ACC112 (cell line): ENCODE data around the gene FIG4.

Experiments used
- H2AFZ ChIP-seq: fragments of 200-600 bp; sonication (generic); one replicate; pipeline ENCODE4 v1.6.0; 2017; ENCODE audit warnings: antibody characterized with exemption, low read length; ENCODE audit not compliant: unreplicated experiment
- H3K27ac ChIP-seq: fragments of 200-600 bp; sonication (generic); 2 replicates; pipeline ENCODE4 v1.5.1; 2014; ENCODE audit warnings: low read depth, mild to moderate bottlenecking, antibody characterized with exemption, low read length, moderate library complexity
- H3K27me3 ChIP-seq: fragments of 200-600 bp; sonication (generic); 2 replicates; pipeline ENCODE4 v1.6.1; 2014; ENCODE audit warnings: mild to moderate bottlenecking, antibody characterized with exemption, low read length, moderate library complexity, mixed read lengths; ENCODE audit not compliant: insufficient read depth
- H3K36me3 ChIP-seq: fragments of 200-600 bp; sonication (generic); 2 replicates; pipeline ENCODE4 v1.6.1; 2016; ENCODE audit warnings: mild to moderate bottlenecking, antibody characterized with exemption, low read length, moderate library complexity, mixed read lengths; ENCODE audit not compliant: insufficient read depth
- H3K4me1 ChIP-seq: fragments of 200-600 bp; sonication (generic); one replicate; pipeline ENCODE4 v1.6.1; 2016; ENCODE audit warnings: low read length, mixed read lengths; ENCODE audit not compliant: insufficient read depth, unreplicated experiment, control insufficient read depth
- H3K4me3 ChIP-seq: fragments of 200-600 bp; sonication (generic); 2 replicates; pipeline ENCODE4 v1.5.1; 2014; ENCODE audit warnings: mild to moderate bottlenecking, low read depth, low read length
- H3K79me2 ChIP-seq: fragments of 200-600 bp; sonication (generic); one replicate; pipeline ENCODE4 v1.6.0; 2016; ENCODE audit warnings: low read length; ENCODE audit not compliant: control insufficient read depth, unreplicated experiment, insufficient read depth

The FIG4 gene

DNA sequence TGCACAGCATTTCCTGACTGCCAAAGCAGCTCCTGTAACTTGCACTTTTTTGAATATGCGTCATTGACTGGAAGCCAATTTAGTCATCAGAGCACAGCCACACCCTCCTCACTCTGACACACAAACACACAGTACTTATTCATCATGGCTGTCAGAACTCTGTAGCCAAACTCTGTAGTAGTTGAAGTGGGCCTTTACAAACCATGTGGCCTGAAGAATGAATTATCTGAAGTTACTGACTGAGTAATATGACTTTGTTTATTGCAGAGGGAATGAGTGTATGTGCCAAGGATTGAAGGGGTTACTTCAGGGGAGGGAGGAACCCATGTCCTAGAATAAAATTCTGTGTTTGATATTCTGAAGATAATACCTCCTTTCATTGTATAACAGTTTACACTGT, 102.7 kb downstream of the FIG4 start:
- H3K79me2 ChIP-seq, result no peaks in the 10 kb centered on the region
- no peaks in the 10 kb centered on the region for H3K27me3 ChIP-seq
- H2AFZ ChIP-seq, result peak overlapping the region; percentile 19
- H3K4me1 ChIP-seq, result peaks cover 66% of the 10 kb centered on the region
- H3K36me3 ChIP-seq, result no peaks in the 10 kb centered on the region
- H3K27ac ChIP-seq, result peak overlapping the region; percentile 99
- peak overlapping the region; percentile 42; the same call in 1 of the 2 replicates for H3K4me3 ChIP-seq

DNA sequence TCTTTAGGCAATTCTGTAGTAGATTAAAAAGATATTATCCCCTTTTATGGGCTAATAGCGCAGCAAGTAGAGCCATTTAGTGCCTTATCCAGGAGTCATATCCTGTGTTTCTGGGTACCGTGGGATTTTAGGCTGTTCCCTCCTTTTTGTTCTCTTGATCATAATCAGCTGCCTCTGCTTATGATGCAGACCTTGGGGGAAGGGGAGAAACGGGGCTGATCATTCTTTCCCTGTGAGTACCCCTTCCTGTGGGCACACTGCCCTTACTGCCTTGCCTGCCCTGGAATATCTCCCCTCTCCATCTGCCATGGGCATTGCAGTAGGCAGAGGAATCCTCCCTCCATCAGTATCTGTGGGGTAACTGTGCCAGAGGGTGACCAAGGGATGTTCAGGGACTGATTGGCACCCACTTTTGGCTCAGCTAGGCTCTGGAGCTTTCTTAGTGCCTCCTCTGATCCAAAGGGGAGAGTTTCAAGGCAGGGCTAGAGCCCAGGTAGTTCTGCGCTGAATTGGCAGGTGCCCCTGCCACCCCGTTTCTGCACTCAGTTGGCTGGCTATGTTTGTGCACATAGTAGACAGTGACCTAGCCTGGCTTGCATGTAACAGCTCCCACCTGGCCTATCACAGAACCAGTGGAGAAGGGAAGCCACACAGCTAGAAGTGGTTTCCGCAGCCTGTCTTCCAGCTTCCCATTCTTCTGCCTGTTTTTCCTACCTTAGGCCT, 103.3 kb downstream of the FIG4 start:
- Histone ChIP-seq H3K27ac (peak overlapping the region; percentile 99), H3K36me3 (no peaks in the 10 kb centered on the region), H3K27me3 (no peaks in the 10 kb centered on the region), H3K4me1 (peaks cover 71% of the 10 kb centered on the region), H2AFZ (peak overlapping the region; percentile 19), H3K79me2 (no peaks in the 10 kb centered on the region), H3K4me3 (peak overlapping the region; percentile 42; the same call in 1 of the 2 replicates)

DNA sequence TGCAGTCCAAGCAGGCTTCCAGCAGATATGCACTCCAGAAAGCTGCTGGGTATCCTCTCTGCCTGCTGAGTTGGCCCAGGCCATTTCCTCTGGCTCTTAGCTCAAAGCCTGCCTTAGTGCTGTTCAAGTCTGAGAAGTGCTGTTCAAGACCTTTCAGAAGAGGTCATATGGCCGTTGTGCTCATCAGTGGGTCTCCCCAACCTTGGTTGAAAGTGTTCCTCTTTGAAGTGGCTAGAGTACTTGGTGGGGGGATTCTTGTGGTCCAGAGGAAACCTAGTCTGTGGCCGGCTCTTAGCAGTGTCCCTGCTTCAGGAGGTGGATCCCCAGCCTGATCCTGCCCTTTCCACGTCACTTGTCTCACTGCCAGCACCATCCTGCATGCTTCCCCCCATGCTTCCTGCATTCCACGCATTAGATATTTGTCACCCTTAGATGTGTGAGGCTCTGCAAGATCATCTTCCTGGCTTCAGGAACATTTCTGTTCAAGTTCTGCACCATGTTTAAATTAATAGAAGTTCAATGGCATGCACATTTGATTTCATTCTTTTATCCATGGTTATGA, 105.0 kb downstream of the FIG4 start:
- no peak overlapping the region for H2AFZ ChIP-seq
- H3K79me2 ChIP-seq, result no peaks in the 10 kb centered on the region
- no peaks in the 10 kb centered on the region for H3K36me3 ChIP-seq
- H3K27me3 ChIP-seq, result no peaks in the 10 kb centered on the region
- H3K4me1 ChIP-seq, result peaks cover 62% of the 10 kb centered on the region
- H3K4me3 ChIP-seq, result no peak overlapping the region
- H3K27ac ChIP-seq, result no peak overlapping the region

DNA sequence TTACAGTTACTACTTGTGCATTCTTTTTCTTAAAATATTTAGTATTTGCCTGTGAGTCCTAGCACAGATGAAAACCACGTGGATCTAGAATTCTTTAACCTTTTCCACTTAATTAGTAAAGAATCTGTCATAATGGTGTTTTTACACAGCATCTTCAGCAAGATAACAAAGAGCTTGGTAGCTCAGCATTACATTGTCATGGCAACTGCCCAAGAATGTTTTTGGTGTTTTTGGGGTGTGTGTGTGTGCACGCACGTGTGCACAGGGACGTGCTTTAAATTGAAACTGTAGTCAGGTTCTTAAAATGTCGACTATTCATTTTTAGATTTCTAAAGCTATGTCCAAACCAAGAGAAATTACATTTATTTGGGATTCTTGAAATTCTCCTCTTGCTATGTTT, 108.0 kb downstream of the FIG4 start:
- no peaks in the 10 kb centered on the region for H3K79me2 ChIP-seq
- peaks cover 43% of the 10 kb centered on the region for H3K4me1 ChIP-seq
- H3K27me3 ChIP-seq, result no peaks in the 10 kb centered on the region
- H3K27ac ChIP-seq, result no peak overlapping the region
- no peak overlapping the region for H2AFZ ChIP-seq
- H3K36me3 ChIP-seq, result no peaks in the 10 kb centered on the region
- H3K4me3 ChIP-seq, result no peak overlapping the region

DNA sequence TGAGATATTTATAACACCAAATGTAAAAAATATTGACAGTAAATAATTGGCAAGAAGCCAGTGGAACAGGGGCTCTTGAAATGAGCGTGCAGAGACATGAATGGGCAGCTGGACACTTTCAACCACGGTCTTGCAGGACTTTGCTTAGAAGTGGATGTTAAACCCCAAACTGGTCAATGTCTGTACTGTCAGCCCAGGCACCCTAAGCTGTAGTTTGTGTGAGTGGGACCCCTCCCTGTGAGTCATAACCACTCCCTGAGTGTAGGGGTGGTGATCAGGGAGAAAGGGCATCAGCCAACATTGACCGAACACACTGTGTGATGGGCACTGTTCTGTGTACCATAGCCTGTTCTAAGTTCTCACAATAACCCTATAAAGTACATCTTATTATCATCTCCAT, 108.6 kb downstream of the FIG4 start:
- H2AFZ ChIP-seq, result no peak overlapping the region
- no peak overlapping the region for H3K27ac ChIP-seq
- no peaks in the 10 kb centered on the region for H3K27me3 ChIP-seq
- H3K4me1 ChIP-seq, result peaks cover 37% of the 10 kb centered on the region
- no peaks in the 10 kb centered on the region for H3K79me2 ChIP-seq
- no peak overlapping the region for H3K4me3 ChIP-seq
- H3K36me3 ChIP-seq, result no peaks in the 10 kb centered on the region

DNA sequence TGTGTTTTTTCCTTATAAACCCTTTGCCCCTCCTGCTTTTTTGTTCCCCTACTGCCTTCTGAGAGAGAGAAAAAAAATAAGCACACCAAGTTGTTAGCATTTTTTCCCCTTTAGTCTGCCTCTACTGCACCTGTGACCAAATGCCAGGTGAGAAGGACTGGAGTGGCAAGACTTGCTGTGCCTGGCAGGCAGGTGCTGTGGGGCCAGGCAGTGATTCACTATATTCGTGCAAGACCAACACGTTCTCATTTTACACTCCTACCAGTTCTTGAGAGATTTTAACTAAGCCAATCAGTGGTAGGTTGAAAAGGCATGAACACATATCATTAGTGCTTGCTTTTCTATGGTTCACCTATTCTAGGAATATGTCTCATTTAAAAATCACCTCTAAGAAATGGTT, 109.7 kb downstream of the FIG4 start:
- H3K27ac ChIP-seq, result no peak overlapping the region

DNA sequence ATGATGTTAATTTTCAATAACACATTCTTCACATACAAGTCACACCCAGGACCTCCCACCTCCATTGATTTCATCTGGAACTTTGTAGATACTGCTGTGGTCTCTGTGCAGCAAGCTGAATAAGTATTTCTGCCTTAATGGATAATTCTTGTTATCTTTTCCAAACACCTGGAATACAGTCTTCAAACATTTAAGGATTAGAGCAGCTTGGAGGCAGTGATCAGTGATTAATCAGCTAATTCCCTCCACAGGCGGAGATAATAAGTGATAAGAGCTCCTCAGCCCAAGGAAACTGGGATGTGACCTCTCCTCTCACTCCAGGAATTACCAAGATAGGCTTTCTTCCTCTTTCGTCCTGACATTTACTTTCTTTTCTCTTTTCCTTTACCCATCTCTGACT, 110.7 kb downstream of the FIG4 start:
- Histone ChIP-seq H2AFZ (no peak overlapping the region), H3K79me2 (no peaks in the 10 kb centered on the region), H3K27me3 (no peaks in the 10 kb centered on the region), H3K27ac (no peak overlapping the region), H3K4me3 (no peak overlapping the region), H3K4me1 (peaks cover 21% of the 10 kb centered on the region), H3K36me3 (no peaks in the 10 kb centered on the region)

More for the DNA sequence above, 109.7 kb downstream of the FIG4 start:
- Histone ChIP-seq H3K4me3 (no peak overlapping the region), H3K79me2 (no peaks in the 10 kb centered on the region), H2AFZ (no peak overlapping the region), H3K27me3 (no peaks in the 10 kb centered on the region), H3K36me3 (no peaks in the 10 kb centered on the region), H3K4me1 (peaks cover 30% of the 10 kb centered on the region)

DNA sequence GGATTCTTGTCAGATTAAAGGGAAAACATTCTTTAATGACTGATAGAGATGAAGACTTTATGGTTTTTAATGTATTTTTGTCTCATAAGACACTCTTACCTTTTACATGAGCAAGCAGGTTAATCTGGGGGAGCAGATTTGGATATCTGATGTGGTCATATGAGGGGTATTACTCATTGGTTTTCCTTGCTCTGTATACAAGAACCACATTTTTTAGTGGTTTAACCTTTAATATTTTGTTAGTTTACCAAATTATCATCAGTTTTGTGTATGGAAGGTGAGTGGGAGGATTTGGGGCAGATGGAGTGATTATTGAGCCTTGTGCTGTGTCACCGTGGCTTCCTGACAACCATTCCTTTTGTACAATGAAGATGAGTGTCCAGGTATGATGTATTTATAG, 112.9 kb downstream of the FIG4 start:
- Histone ChIP-seq H3K4me3 (no peak overlapping the region), H3K79me2 (no peaks in the 10 kb centered on the region), H3K27me3 (no peaks in the 10 kb centered on the region), H2AFZ (no peak overlapping the region), H3K4me1 (peaks cover 9% of the 10 kb centered on the region), H3K36me3 (no peaks in the 10 kb centered on the region), H3K27ac (no peak overlapping the region)

DNA sequence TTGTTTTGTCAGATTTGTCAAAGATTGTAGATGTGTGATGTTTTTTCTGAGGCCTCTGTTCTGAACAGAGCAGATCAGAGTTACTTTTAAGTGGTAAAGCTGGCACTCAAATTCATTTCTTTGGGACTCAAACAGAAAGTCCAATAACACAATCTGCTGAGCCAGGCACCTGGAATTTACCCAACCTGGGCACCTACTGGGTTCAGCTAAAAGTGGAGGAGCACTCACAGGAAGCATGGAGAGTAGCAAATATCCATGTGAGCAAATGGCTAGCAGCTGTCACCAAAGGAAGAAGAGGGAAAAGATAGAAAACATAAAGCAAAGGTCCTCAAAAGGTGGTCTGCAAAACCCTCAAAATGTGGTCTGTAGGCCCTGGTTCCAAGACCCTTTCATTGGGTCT, 116.8 kb downstream of the FIG4 start:
- Histone ChIP-seq H3K27ac (no peak overlapping the region), H3K4me1 (no peaks in the 10 kb centered on the region), H3K4me3 (no peak overlapping the region)

DNA sequence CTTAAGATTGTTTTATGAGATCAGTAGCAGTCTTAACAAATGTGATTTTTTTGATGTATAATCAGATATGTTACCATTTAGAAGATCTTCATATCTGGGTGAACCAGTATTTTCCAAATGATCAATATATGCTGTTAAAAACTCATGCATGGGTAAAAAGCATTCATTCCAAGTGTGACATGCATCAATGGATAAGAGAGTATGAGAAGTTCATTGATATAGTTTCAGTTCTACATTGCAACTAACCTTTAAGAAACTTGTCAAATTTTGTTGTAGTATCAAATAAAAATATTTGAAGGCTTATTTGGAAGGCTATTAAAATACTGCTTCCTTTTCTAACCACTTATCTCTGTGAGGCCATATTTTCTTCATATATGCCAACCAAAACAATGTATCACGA, 117.7 kb downstream of the FIG4 start:
- H3K27me3 ChIP-seq, result no peaks in the 10 kb centered on the region
- H3K79me2 ChIP-seq, result no peaks in the 10 kb centered on the region
- H3K36me3 ChIP-seq, result no peaks in the 10 kb centered on the region
- H3K27ac ChIP-seq, result no peak overlapping the region
- H3K4me1 ChIP-seq, result no peaks in the 10 kb centered on the region
- no peak overlapping the region for H2AFZ ChIP-seq
- no peak overlapping the region for H3K4me3 ChIP-seq

More for the DNA sequence above, 116.8 kb downstream of the FIG4 start:
- no peak overlapping the region for H2AFZ ChIP-seq
- no peaks in the 10 kb centered on the region for H3K36me3 ChIP-seq
- no peaks in the 10 kb centered on the region for H3K79me2 ChIP-seq
- H3K27me3 ChIP-seq, result no peaks in the 10 kb centered on the region

DNA sequence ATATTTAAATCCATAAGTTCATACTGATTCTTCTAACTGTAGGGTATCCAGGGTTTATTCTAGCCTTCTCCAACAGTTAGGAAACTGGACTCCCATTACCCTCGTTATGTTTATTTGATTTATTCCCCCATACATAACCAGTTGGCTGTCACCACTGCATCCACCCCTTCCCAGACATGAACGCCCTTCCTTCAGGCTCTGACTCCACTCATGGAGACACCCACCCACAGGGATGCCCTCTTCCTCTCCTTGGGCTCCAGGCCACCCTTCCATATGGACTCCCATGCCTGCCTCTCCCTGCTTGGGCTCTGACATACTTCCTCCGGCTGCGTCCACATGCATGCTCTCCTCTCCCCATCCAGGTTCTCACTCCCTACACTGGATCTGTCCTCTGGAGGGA, 124.0 kb downstream of the FIG4 start:
- H3K36me3 ChIP-seq, result no peaks in the 10 kb centered on the region
- H3K4me1 ChIP-seq, result no peaks in the 10 kb centered on the region

More for the DNA sequence above, 124.0 kb downstream of the FIG4 start:
- H2AFZ ChIP-seq, result no peak overlapping the region
- H3K27me3 ChIP-seq, result no peaks in the 10 kb centered on the region
- no peak overlapping the region for H3K27ac ChIP-seq
- no peaks in the 10 kb centered on the region for H3K79me2 ChIP-seq
- H3K4me3 ChIP-seq, result no peak overlapping the region
